ENCODE results near the gene PDCD2L.

- no peak for TF ChIP-seq CTCF (conservative IDR thresholded peaks at IDR 0.05; ENCODE audit: low read depth, low read length)
- no peak for TF ChIP-seq EZH2 (IDR thresholded peaks at IDR 0.05; ENCODE audit: low read length, unreplicated experiment)
Measured at GRCh38 chr19:34416021-34416545, 11.9 kb downstream of the PDCD2L start.

Data from PC-3 (cell line).